ENCODE results near the gene UNKL. TPM values are rescaled to one million over a fixed set of nuclear protein-coding genes. Genes with fewer than 3 reads are reported as not detected.

Gene UNKL
- 17.3 TPM for polyA plus RNA-seq (2013, experiment 1 of 2; ENCODE audit: insufficient read length)
- 6.2 TPM for polyA plus RNA-seq (2013, experiment 2 of 2; ENCODE audit: insufficient read length)

GRCh38 chr16:1414532-1415260 lies at the start of gene UNKL:
TSS of gene UNKL (minus strand) at chr16:1414704. CDS start at chr16:1414691, 13 bp downstream.
- peak; percentile 50 for DNase-seq

GRCh38 chr16:1461146-1461545 lies 46.6 kb upstream of the UNKL start:
- no peak for DNase-seq

- DNase-seq = no peak
These were observed 46.2 kb upstream of the UNKL start for GRCh38 chr16:1460602-1461138.

GRCh38 chr16:1459967-1460366 lies 45.5 kb upstream of the UNKL start:
- DNase-seq = no peak

GRCh38 chr16:1458977-1459341 lies 44.5 kb upstream of the UNKL start:
- DNase-seq = no peak

GRCh38 chr16:1458336-1458976 lies 44.0 kb upstream of the UNKL start:
- peak; percentile 7 for DNase-seq

GRCh38 chr16:1457489-1458245 lies 43.2 kb upstream of the UNKL start:
- DNase-seq = no peak

- DNase-seq = no peak
These were observed 42.4 kb upstream of the UNKL start for GRCh38 chr16:1456951-1457350.

- DNase-seq = no peak
These were observed 41.0 kb upstream of the UNKL start for GRCh38 chr16:1455190-1456171.

- no peak for DNase-seq
These were observed 40.1 kb upstream of the UNKL start for GRCh38 chr16:1454561-1454960.

GRCh38 chr16:1453316-1453715 lies 38.8 kb upstream of the UNKL start:
- DNase-seq = no peak

GRCh38 chr16:1452530-1452929 lies 38.0 kb upstream of the UNKL start:
- no peak for DNase-seq

GRCh38 chr16:1451702-1452392 lies 37.3 kb upstream of the UNKL start:
- no peak for DNase-seq

- no peak for DNase-seq
These were observed 36.3 kb upstream of the UNKL start for GRCh38 chr16:1450841-1451240.

- DNase-seq = no peak
These were observed 35.7 kb upstream of the UNKL start for GRCh38 chr16:1450218-1450617.

GRCh38 chr16:1449201-1449788 lies 34.8 kb upstream of the UNKL start:
- DNase-seq = no peak

GRCh38 chr16:1448536-1449116 lies 34.1 kb upstream of the UNKL start:
- DNase-seq = no peak

GRCh38 chr16:1447965-1448364 lies 33.5 kb upstream of the UNKL start:
- DNase-seq = no peak

GRCh38 chr16:1446296-1447080 lies 32.0 kb upstream of the UNKL start:
- no peak for DNase-seq
